Measurements from ENCODE around the gene CDC42EP4. TPM values are rescaled to one million over a fixed set of nuclear protein-coding genes. Genes with fewer than 3 reads are reported as not detected.

Gene CDC42EP4
- total and polyA plus RNA-seq, 10 donors: 7.9 to 69.6 (median 43.3) TPM

- H3K27ac ChIP-seq: no peak overlapping the region
- 73 to 83% (median 76%) methylated on average over 9 of the region's 9 CpGs for WGBS, 5 donors
- H3K9me3 ChIP-seq: peaks cover 0 to 3% (median 0%) of the 10 kb centered on the region in 8 donors
- no peak for DNase-seq
- intact Hi-C loops (cut with DNase I; ENCODE audit: low total_unique reads): no loop called here
- H3K27me3 ChIP-seq (replicated peaks in 1 of 7): no peaks in the 10 kb centered on the region
- peaks cover 0 to 15% (median 3%) of the 10 kb centered on the region in 6 donors for H3K4me1 ChIP-seq
- TF ChIP-seq, protein P1, sequence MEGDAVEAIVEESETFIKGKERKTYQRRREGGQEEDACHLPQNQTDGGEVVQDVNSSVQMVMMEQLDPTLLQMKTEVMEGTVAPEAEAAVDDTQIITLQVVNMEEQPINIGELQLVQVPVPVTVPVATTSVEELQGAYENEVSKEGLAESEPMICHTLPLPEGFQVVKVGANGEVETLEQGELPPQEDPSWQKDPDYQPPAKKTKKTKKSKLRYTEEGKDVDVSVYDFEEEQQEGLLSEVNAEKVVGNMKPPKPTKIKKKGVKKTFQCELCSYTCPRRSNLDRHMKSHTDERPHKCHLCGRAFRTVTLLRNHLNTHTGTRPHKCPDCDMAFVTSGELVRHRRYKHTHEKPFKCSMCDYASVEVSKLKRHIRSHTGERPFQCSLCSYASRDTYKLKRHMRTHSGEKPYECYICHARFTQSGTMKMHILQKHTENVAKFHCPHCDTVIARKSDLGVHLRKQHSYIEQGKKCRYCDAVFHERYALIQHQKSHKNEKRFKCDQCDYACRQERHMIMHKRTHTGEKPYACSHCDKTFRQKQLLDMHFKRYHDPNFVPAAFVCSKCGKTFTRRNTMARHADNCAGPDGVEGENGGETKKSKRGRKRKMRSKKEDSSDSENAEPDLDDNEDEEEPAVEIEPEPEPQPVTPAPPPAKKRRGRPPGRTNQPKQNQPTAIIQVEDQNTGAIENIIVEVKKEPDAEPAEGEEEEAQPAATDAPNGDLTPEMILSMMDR (IDR thresholded peaks at IDR 0.05 in 8 of 11, conservative IDR thresholded peaks at IDR 0.05 in 3 of 11): no peak
- TF ChIP-seq POLR2A (IDR thresholded peaks at IDR 0.05) (no peak), POLR2AphosphoS5 (IDR thresholded peaks at IDR 0.05) (no peak)
- no peak overlapping the region for H3K4me3 ChIP-seq
- no peaks in the 10 kb centered on the region for H3K36me3 ChIP-seq
These were observed 6.0 kb upstream of the CDC42EP4 start for GRCh38 chr17:73317513-73318426.

- no peak for DNase-seq
- no peak overlapping the region for H3K4me3 ChIP-seq
- peaks cover 0 to 22% (median 9%) of the 10 kb centered on the region in 6 donors for H3K4me1 ChIP-seq
- no peaks in the 10 kb centered on the region for H3K27me3 ChIP-seq (replicated peaks in 1 of 7)
- H3K27ac ChIP-seq: no peak overlapping the region
- WGBS, 5 donors: 46 to 67% (median 55%) methylated on average over 6 to 8 of the region's 8 CpGs
- no peaks in the 10 kb centered on the region for H3K9me3 ChIP-seq
- TF ChIP-seq POLR2AphosphoS5 (IDR thresholded peaks at IDR 0.05) (no peak), POLR2A (IDR thresholded peaks at IDR 0.05) (no peak)
- TF ChIP-seq, protein P1 (IDR thresholded peaks at IDR 0.05 in 8 of 11, conservative IDR thresholded peaks at IDR 0.05 in 3 of 11): no peak
- intact Hi-C loops (cut with DNase I; ENCODE audit: low total_unique reads): no loop called here
- no peaks in the 10 kb centered on the region for H3K36me3 ChIP-seq
These were observed 5.2 kb upstream of the CDC42EP4 start for GRCh38 chr17:73316919-73317505.

- Histone ChIP-seq H3K9me3 (no peaks in the 10 kb centered on the region), H3K27me3 (replicated peaks in 1 of 7) (no peaks in the 10 kb centered on the region), H3K36me3 (no peaks in the 10 kb centered on the region), H3K4me3 (no peak overlapping the region), H3K27ac (no peak overlapping the region), H3K4me1 (peaks cover 0 to 30% (median 13%) of the 10 kb centered on the region in 6 donors)
- DNase-seq: no peak
- TF ChIP-seq, protein P1 (IDR thresholded peaks at IDR 0.05 in 8 of 11, conservative IDR thresholded peaks at IDR 0.05 in 3 of 11): no peak
- no peak for TF ChIP-seq POLR2AphosphoS5 (IDR thresholded peaks at IDR 0.05)
- no peak for TF ChIP-seq POLR2A (IDR thresholded peaks at IDR 0.05)
- WGBS, 5 donors: 56 to 59% (median 58%) methylated on average over 5 of the region's 5 CpGs
- intact Hi-C loops (cut with DNase I; ENCODE audit: low total_unique reads): no loop called here
These were observed 3.7 kb upstream of the CDC42EP4 start for GRCh38 chr17:73315471-73315870.
